Panc1 (cell line): ENCODE measurements around the gene TEX52.

Experiments
- POLR2AphosphoS5 ChIP-seq: IDR thresholded peaks from 2 replicates; pipeline ENCODE4 v1.6.1; 2012; ENCODE audit warnings: mild to moderate bottlenecking, low read depth, low read length, moderate library complexity
- REST ChIP-seq, 2 experiments: IDR thresholded peaks; 2 replicates each; pipeline ENCODE4 v1.6.1; 2011 to 2012; ENCODE audit warnings: low read depth in 2 of 2, control low read depth in 1 of 2, low read length in 1 of 2, mild to moderate bottlenecking in 1 of 2, moderate library complexity in 1 of 2; ENCODE audit not compliant: insufficient read depth in 1 of 2
- SIN3A ChIP-seq: IDR thresholded peaks from 2 replicates; pipeline ENCODE4 v1.6.1; 2012; ENCODE audit warnings: low read depth, mild to moderate bottlenecking, low read length, moderate library complexity, borderline replicate concordance; ENCODE audit not compliant: insufficient read depth
- TCF7L2 ChIP-seq: IDR thresholded peaks from 2 replicates; pipeline ENCODE4 v1.6.1; 2011; ENCODE audit warnings: mild to moderate bottlenecking, low read depth, low read length, inconsistent platforms
- TF ChIP-seq, protein P1 (sequence below): fragments of 450-650 bp; IDR thresholded peaks from 2 replicates; pipeline ENCODE4 v1.5.1; 2017; ENCODE audit warnings: mild to moderate bottlenecking

- TF ChIP-seq, protein P1, sequence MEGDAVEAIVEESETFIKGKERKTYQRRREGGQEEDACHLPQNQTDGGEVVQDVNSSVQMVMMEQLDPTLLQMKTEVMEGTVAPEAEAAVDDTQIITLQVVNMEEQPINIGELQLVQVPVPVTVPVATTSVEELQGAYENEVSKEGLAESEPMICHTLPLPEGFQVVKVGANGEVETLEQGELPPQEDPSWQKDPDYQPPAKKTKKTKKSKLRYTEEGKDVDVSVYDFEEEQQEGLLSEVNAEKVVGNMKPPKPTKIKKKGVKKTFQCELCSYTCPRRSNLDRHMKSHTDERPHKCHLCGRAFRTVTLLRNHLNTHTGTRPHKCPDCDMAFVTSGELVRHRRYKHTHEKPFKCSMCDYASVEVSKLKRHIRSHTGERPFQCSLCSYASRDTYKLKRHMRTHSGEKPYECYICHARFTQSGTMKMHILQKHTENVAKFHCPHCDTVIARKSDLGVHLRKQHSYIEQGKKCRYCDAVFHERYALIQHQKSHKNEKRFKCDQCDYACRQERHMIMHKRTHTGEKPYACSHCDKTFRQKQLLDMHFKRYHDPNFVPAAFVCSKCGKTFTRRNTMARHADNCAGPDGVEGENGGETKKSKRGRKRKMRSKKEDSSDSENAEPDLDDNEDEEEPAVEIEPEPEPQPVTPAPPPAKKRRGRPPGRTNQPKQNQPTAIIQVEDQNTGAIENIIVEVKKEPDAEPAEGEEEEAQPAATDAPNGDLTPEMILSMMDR, result no peak
- TF ChIP-seq REST (IDR thresholded peaks at IDR 0.05; ENCODE audit: insufficient read depth in 1 of 2, low read depth in 2 of 2, low read length in 1 of 2), result no peak
- peak; percentile 42; the same call in 1 of the 2 replicates for TF ChIP-seq SIN3A
- TF ChIP-seq POLR2AphosphoS5, result peak; percentile 62
- no peak for TF ChIP-seq TCF7L2
These were observed 20.5 kb upstream of the TEX52 start, which contains the start of the genes FOXM1 and RHNO1 for GRCh38 chr12:2877047-2877952.
